ENCODE data around the gene DYDC1.

The DYDC1 gene

GRCh38 chr10:80321183-80321582 is 35.4 kb downstream of the DYDC1 start:
- in situ Hi-C loops (cut with HindIII; ENCODE audit: low pct_ligation_motif_present, low sequenced_read_pairs) = no loop called here
- no peak overlapping the region for H3K27ac ChIP-seq
- TF ChIP-seq, protein P1, sequence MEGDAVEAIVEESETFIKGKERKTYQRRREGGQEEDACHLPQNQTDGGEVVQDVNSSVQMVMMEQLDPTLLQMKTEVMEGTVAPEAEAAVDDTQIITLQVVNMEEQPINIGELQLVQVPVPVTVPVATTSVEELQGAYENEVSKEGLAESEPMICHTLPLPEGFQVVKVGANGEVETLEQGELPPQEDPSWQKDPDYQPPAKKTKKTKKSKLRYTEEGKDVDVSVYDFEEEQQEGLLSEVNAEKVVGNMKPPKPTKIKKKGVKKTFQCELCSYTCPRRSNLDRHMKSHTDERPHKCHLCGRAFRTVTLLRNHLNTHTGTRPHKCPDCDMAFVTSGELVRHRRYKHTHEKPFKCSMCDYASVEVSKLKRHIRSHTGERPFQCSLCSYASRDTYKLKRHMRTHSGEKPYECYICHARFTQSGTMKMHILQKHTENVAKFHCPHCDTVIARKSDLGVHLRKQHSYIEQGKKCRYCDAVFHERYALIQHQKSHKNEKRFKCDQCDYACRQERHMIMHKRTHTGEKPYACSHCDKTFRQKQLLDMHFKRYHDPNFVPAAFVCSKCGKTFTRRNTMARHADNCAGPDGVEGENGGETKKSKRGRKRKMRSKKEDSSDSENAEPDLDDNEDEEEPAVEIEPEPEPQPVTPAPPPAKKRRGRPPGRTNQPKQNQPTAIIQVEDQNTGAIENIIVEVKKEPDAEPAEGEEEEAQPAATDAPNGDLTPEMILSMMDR (IDR thresholded peaks at IDR 0.05; ENCODE audit: low read depth, low read length, missing control alignments) = no peak

DNA sequence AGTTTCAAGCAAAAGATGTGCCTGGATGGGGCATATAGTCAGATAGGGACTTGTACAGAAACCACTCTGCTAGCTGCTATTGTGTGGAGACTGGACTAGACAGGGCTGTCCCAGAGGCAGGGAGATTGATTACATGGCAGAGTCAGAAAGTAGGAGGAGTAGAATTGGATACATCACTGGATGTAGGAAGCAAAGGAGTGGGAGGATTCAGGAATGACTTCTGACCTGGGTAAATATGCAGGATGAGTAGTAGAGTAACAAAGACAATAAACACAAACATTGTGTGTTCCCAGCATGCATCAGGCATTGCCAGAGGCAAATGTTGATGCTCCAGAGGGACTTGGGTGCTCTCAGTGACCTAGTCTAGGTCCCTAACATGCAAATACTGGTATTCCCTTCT is 36.2 kb downstream of the DYDC1 start:
- Histone ChIP-seq H3K27me3 (replicated peaks) (no peaks in the 10 kb centered on the region), H3K27ac (no peak overlapping the region), H3K4me3 (ENCODE audit: low read depth, low read length) (no peak overlapping the region), H3K36me3 (replicated peaks) (no peaks in the 10 kb centered on the region)
- TF ChIP-seq, protein P1 (IDR thresholded peaks at IDR 0.05; ENCODE audit: low read depth, low read length, missing control alignments) = no peak
- in situ Hi-C loops (cut with HindIII; ENCODE audit: low pct_ligation_motif_present, low sequenced_read_pairs) = no loop called here
- no peak for DNase-seq

More at GRCh38 chr10:80321183-80321582, 35.4 kb downstream of the DYDC1 start:
- no peak for DNase-seq
- H3K27me3 ChIP-seq (replicated peaks) = no peaks in the 10 kb centered on the region
- H3K4me3 ChIP-seq (ENCODE audit: low read depth, low read length) = no peak overlapping the region
- no peaks in the 10 kb centered on the region for H3K36me3 ChIP-seq (replicated peaks)

GRCh38 chr10:80319725-80320290 is 36.7 kb downstream of the DYDC1 start:
- in situ Hi-C loops (cut with HindIII; ENCODE audit: low pct_ligation_motif_present, low sequenced_read_pairs) = no loop called here
- Histone ChIP-seq H3K27ac (no peak overlapping the region), H3K4me3 (ENCODE audit: low read depth, low read length) (no peak overlapping the region), H3K27me3 (replicated peaks) (no peaks in the 10 kb centered on the region), H3K36me3 (replicated peaks) (no peaks in the 10 kb centered on the region)
- TF ChIP-seq, protein P1 (IDR thresholded peaks at IDR 0.05; ENCODE audit: low read depth, low read length, missing control alignments) = no peak
- no peak for DNase-seq

GRCh38 chr10:80319318-80319717 is 37.2 kb downstream of the DYDC1 start:
- H3K4me3 ChIP-seq (ENCODE audit: low read depth, low read length) = no peak overlapping the region
- in situ Hi-C loops (cut with HindIII; ENCODE audit: low pct_ligation_motif_present, low sequenced_read_pairs) = no loop called here
- DNase-seq = no peak
- no peaks in the 10 kb centered on the region for H3K27me3 ChIP-seq (replicated peaks)
- TF ChIP-seq, protein P1 (IDR thresholded peaks at IDR 0.05; ENCODE audit: low read depth, low read length, missing control alignments) = no peak
- no peaks in the 10 kb centered on the region for H3K36me3 ChIP-seq (replicated peaks)
- H3K27ac ChIP-seq = no peak overlapping the region

DNA sequence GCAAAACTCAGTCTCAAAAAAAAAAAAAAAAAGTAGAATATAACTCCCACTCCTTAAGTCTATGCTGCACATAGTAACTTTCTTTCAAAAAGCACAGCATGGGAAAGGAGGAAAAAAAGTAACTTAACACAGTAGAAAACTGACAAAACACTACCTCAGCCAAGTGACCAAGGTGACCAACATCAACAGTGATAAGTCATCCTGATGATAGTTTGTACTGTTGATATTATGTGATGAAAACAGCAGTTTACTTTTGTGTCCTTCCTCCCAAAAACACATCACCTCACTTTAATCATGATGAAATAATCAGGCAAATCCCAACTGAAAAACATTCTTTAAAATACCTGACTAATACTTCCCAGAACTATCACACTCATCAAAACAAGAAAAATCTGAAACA is 37.8 kb downstream of the DYDC1 start:
- no peaks in the 10 kb centered on the region for H3K27me3 ChIP-seq (replicated peaks)
- in situ Hi-C loops (cut with HindIII; ENCODE audit: low pct_ligation_motif_present, low sequenced_read_pairs) = no loop called here
- H3K4me3 ChIP-seq (ENCODE audit: low read depth, low read length) = no peak overlapping the region
- no peaks in the 10 kb centered on the region for H3K36me3 ChIP-seq (replicated peaks)
- TF ChIP-seq, protein P1 (IDR thresholded peaks at IDR 0.05; ENCODE audit: low read depth, low read length, missing control alignments) = no peak
- no peak overlapping the region for H3K27ac ChIP-seq
- DNase-seq = no peak

DNA sequence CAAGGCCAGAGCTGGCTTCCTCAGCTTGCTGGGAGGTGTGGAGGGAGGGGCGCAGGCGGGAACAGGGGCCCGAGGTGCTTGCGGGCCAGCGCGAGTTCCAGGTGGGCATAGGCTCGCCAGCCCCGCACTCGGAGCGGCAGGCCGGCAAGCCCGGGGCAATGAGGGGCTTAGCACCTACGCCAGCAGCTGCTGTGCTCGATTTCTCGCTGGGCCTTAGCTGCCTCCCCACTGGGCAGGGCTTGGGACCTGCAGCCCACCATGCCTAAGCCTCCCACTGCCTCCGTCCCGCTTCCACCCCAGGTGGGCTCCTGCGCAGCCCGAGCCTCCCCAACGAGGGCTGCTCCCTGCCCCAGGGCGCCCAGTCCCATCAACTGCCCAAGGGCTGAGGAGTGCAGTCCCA is 41.2 kb downstream of the DYDC1 start:
- DNase-seq = no peak
- TF ChIP-seq, protein P1 (IDR thresholded peaks at IDR 0.05; ENCODE audit: low read depth, low read length, missing control alignments) = no peak
- in situ Hi-C loops (cut with HindIII; ENCODE audit: low pct_ligation_motif_present, low sequenced_read_pairs) = no loop called here
- no peak overlapping the region for H3K4me3 ChIP-seq (ENCODE audit: low read depth, low read length)
- H3K27ac ChIP-seq = no peak overlapping the region
- H3K27me3 ChIP-seq (replicated peaks) = no peaks in the 10 kb centered on the region
- H3K36me3 ChIP-seq (replicated peaks) = no peaks in the 10 kb centered on the region
